GM10266 (cell line): Measurements from ENCODE around the gene HERC4.

Source experiments
- DNase-seq: peaks from one replicate; pipeline ENCODE4 v3.0.0; 2012; ENCODE audit errors: extremely low spot score
- TF ChIP-seq, protein P1 (sequence below): IDR thresholded peaks from 2 replicates; pipeline ENCODE4 v1.5.1; 2012; ENCODE audit warnings: mild to moderate bottlenecking, low read depth; ENCODE audit not compliant: control insufficient read depth, insufficient read depth; ENCODE audit errors: missing control alignments

HERC4 gene

DNA sequence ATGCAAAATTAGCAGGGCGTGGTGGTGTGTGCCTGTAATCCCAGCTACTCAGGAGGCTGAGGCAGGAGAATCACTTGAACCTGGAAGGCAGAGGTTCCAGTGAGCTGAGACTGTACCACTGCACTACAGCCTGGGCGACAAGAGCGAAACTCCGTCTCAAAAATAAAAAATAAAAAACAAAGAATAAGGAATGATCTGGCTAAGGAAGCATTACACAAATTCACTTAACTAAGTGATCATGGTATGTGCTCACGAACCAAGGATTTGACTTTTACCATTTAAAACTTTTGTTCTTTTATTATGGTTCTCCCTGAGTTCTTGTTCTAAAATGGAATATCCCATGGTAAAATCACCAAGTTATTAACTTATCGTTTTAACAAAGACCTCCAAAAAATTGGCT is 119.5 kb downstream of the HERC4 start:
- DNase-seq: no peak
- TF ChIP-seq, protein P1, sequence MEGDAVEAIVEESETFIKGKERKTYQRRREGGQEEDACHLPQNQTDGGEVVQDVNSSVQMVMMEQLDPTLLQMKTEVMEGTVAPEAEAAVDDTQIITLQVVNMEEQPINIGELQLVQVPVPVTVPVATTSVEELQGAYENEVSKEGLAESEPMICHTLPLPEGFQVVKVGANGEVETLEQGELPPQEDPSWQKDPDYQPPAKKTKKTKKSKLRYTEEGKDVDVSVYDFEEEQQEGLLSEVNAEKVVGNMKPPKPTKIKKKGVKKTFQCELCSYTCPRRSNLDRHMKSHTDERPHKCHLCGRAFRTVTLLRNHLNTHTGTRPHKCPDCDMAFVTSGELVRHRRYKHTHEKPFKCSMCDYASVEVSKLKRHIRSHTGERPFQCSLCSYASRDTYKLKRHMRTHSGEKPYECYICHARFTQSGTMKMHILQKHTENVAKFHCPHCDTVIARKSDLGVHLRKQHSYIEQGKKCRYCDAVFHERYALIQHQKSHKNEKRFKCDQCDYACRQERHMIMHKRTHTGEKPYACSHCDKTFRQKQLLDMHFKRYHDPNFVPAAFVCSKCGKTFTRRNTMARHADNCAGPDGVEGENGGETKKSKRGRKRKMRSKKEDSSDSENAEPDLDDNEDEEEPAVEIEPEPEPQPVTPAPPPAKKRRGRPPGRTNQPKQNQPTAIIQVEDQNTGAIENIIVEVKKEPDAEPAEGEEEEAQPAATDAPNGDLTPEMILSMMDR: no peak

DNA sequence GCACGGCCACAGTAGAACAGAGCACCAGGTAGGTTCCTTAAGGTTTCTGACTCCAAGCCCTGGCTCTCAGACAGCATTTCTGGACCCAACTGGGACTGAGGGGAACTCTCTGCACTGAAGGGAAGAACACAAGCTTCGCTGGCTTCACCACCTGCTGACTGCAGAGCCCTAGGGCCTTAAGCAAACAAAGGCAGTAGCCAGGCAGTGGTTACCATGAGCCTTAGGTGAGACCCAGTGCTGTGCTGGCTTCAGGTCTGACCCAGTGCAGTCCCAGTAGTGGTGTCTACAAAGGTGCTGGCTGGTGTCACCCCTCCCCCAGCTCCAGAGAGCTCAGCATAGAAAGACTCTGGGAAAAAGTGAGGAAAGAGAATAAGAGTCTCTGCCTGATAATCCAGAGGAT is 131.2 kb downstream of the HERC4 start:
- DNase-seq: no peak
- TF ChIP-seq, protein P1: no peak

DNA sequence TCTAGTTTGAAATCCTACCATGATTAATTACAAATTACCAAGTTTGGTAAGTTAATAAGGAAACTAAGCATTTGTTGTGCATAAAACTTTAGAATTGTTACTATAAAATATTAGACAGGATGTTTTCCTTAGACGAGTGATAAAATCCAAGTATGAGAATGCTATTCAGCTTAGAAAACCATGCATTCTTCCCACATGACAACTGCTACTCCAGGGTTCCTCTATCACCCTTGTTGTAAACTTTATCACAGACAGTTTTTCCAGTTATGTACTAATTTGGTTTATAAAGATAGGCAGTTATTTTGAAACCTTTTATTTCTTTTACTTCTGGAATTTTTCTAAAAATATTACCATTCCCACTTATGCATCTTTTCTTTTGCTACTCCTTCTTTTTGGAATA is 138.7 kb downstream of the HERC4 start:
- DNase-seq: no peak
- TF ChIP-seq, protein P1: no peak

DNA sequence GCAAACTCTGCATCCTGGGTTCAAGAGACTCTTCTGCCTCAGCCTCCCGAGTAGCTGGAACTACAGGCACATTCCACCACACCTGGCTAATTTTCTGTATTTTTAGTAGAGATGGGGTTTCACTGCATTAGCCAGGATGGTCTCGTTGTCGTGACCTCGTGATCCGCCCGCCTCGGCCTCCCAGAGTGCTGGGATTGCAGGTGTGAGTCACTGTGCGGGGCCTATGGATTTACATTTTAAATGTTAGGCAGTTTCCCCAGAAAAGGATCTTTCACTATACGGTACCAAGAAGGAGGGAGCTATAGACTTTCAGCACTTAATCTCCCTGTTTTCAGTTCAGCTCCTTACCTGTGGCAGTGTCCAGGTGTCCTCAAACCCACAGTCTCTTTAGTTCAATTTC is 139.9 kb downstream of the HERC4 start:
- TF ChIP-seq, protein P1: no peak
- no peak for DNase-seq

DNA sequence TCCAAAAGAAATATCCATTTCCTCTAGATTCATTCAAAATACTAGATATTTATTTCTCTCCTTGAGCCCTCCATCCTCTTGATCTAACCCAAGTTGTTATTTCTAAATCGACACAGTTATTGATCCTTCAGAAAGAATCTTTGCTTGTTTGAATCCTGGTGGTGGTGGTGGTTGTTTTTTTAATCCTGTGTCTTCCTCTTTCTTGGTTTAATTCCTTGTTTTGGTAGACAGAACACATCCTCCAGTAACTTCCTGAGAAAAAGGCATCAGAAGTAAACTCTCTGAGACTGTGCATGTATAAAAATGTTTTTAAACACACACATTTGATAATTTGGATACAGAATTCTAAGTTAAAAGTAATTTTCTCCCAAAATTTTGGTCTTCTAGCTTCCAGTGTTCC is 140.7 kb downstream of the HERC4 start:
- TF ChIP-seq, protein P1: no peak
- no peak for DNase-seq

DNA sequence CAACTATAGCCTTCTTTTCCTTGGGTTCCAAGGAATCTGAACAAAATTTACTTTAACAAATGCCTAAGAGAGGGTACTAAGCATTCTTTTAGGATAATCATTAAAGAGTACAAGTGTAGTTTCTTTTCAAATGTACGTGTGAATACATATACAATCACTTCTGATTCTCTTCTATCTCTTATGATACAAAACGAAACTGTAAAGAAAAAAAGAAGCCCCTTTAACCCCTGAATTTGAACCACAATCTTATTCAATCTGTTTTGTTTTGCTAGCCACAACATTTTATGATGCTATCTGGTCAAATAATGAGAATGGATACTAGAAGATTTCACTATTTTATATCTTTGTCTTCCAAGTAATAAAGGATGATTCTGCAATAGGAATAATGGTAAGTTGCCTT is 141.9 kb downstream of the HERC4 start:
- DNase-seq: no peak
- TF ChIP-seq, protein P1: no peak

DNA sequence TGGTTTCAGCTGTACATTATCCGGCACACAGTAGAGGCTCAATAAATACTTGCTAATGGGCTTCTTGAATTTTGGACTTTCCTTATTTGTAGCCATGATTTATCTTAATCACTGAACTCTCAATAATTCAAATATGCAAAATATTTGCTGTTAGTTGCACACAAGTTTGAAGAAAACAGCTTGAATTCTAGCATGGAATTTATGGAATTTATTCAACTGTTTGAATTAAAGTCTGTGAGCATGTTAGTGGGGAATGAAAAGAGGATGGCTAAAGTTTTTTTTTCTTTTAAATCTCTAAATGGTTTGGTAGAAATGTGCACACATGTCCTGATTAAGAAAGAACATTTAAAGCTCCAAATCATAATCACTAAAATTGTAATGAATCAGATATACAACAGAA is 148.1 kb downstream of the HERC4 start:
- TF ChIP-seq, protein P1: no peak
- no peak for DNase-seq
